ENCODE data around the gene PLA2G4D. TPM values are rescaled to one million over a fixed set of nuclear protein-coding genes. Genes with fewer than 3 reads are reported as not detected.

Gene PLA2G4D
- total and polyA plus RNA-seq, 2 donors (not counting 3 experiments of a cell fraction or from before 2014, with no cell fraction given) = not detected

DNA sequence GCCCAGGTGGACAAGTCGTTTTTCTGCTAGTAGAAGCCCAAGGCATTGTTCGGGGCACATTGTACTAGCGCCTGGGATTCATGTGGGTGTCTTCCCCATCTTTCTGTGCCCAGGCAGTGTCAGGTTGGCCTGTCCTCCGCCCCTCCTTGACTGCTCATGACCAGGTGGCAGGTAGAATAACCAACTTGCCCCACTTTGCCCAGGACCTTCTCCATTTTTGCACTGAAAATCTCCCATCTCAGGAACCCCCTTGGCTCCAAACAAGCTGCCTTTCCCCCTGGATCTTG lies 33.9 kb downstream of the PLA2G4D start:
- ChIA-PET POLR2A (no interaction called here), CTCF (interaction anchor here (0.8 to 3.4 kb wide), 4 partner anchors 8 to 71 kb away, joined by 3 to 22 read pairs (median 8); no protein-coding TSS in a partner anchor)
- no peak for TF ChIP-seq POLR2A (IDR thresholded peaks at IDR 0.05; ENCODE audit: low read depth, low read length)
- TF ChIP-seq EZH2 (IDR thresholded peaks at IDR 0.05; ENCODE audit: borderline replicate concordance, low read depth, low read length, severe bottlenecking) = no peak
- no peak for TF ChIP-seq FOS (IDR thresholded peaks at IDR 0.05; ENCODE audit: borderline replicate concordance, insufficient read depth, low read length)
- TF ChIP-seq POLR2AphosphoS5 (IDR thresholded peaks at IDR 0.05; ENCODE audit: insufficient read depth, low read depth, low read length) = no peak
- TF ChIP-seq, protein P1, sequence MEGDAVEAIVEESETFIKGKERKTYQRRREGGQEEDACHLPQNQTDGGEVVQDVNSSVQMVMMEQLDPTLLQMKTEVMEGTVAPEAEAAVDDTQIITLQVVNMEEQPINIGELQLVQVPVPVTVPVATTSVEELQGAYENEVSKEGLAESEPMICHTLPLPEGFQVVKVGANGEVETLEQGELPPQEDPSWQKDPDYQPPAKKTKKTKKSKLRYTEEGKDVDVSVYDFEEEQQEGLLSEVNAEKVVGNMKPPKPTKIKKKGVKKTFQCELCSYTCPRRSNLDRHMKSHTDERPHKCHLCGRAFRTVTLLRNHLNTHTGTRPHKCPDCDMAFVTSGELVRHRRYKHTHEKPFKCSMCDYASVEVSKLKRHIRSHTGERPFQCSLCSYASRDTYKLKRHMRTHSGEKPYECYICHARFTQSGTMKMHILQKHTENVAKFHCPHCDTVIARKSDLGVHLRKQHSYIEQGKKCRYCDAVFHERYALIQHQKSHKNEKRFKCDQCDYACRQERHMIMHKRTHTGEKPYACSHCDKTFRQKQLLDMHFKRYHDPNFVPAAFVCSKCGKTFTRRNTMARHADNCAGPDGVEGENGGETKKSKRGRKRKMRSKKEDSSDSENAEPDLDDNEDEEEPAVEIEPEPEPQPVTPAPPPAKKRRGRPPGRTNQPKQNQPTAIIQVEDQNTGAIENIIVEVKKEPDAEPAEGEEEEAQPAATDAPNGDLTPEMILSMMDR (IDR thresholded peaks at IDR 0.05; ENCODE audit: extremely low read depth in 1 of 2, insufficient read depth in 1 of 2, low read depth in 1 of 2, low read length in 2 of 2) = no peak
- TF ChIP-seq MYC (IDR thresholded peaks at IDR 0.05; ENCODE audit: low read depth, low read length) = no peak
- TF ChIP-seq GATA2 (IDR thresholded peaks at IDR 0.05; ENCODE audit: insufficient read depth, insufficient read length, low read depth, low read length) = no peak
- DNase-seq (ENCODE audit: low read depth, low spot score) (no peak), FAIRE-seq (no peak)
- no peak overlapping the region for H3K4me2 ChIP-seq (ENCODE audit: insufficient read depth, low read length)
- no peak overlapping the region for H3K27ac ChIP-seq (ENCODE audit: insufficient read depth, low read depth, low read length)
- H3K4me3 ChIP-seq (replicated peaks in 1 of 3; ENCODE audit: insufficient read depth in 1 of 3, low read depth in 1 of 3, low read length in 3 of 3) = no peak overlapping the region
- H4K20me1 ChIP-seq (replicated peaks; ENCODE audit: control insufficient read depth, extremely low read depth, insufficient read depth, low read length) = no peaks in the 10 kb centered on the region
- dilution Hi-C loops (cut with MboI; ENCODE audit: extremely low pct_ligation_motif_present, low sequenced_read_pairs) = no loop called here
- no peak overlapping the region for H2AFZ ChIP-seq (ENCODE audit: low read depth, low read length)
- H3K79me2 ChIP-seq (ENCODE audit: control insufficient read depth, insufficient read depth, low read length) = no peaks in the 10 kb centered on the region
- H3K9ac ChIP-seq (replicated peaks; ENCODE audit: extremely low read depth, insufficient read depth, low read length) = no peak overlapping the region
- no peaks in the 10 kb centered on the region for H3K36me3 ChIP-seq (ENCODE audit: control insufficient read depth in 2 of 2, extremely low read depth in 1 of 2, insufficient read depth in 2 of 2, low read length in 2 of 2)
- intact Hi-C loops (cut with micrococcal nuclease) = no loop called here
- BruUV-seq (replicated peaks) = no TSS peak
- no peaks in the 10 kb centered on the region for H3K9me1 ChIP-seq (replicated peaks; ENCODE audit: control insufficient read depth, extremely low read depth, insufficient read depth, low read length)
- H3K27me3 ChIP-seq (ENCODE audit: control insufficient read depth in 2 of 2, insufficient read depth in 2 of 2, low read length in 2 of 2) = peaks cover 0 to 4% of the 10 kb centered on the region in 2 experiments
- H3K4me1 ChIP-seq (ENCODE audit: control insufficient read depth, extremely low read depth, insufficient read depth, low read length) = peaks cover 4% of the 10 kb centered on the region
- no peaks in the 10 kb centered on the region for H3K9me3 ChIP-seq (replicated peaks; ENCODE audit: control insufficient read depth, insufficient read depth, low read length)
